Small intestine (tissue), 7 donors: ENCODE results near the gene EIF3I. TPM values are rescaled to one million over a fixed set of nuclear protein-coding genes. Genes with fewer than 3 reads are reported as not detected.

Experiments
- DNase-seq, 2 donors: peaks; one replicate each; pipeline versions ENCODE4 v3.0.0 to v3.0.0-alpha.2; 2013
- FAIRE-seq: peaks from 2 replicates; lab custom pipeline; 2012; peaks lifted over from hg19 to GRCh38; lab: Jason Lieb, UNC
- H3K27ac ChIP-seq, 3 donors: one replicate each; pipeline ENCODE4 v1.5.1; 2013; ENCODE audit warnings: low read length in 2 of 3, mild to moderate bottlenecking in 2 of 3, control low read depth in 1 of 3, inconsistent platforms in 1 of 3, low read depth in 1 of 3, moderate library complexity in 1 of 3
- H3K27me3 ChIP-seq, 3 donors: one replicate each; pipeline ENCODE4 v1.6.1; 2013; ENCODE audit warnings: low read length in 3 of 3, inconsistent platforms in 1 of 3; ENCODE audit not compliant: control insufficient read depth in 3 of 3, insufficient read depth in 3 of 3
- H3K36me3 ChIP-seq, 3 donors: one replicate each; pipeline ENCODE4 v1.6.1; 2013; ENCODE audit warnings: low read length in 3 of 3, inconsistent platforms in 1 of 3, low read depth in 1 of 3, mild to moderate bottlenecking in 1 of 3, moderate library complexity in 1 of 3; ENCODE audit not compliant: control insufficient read depth in 3 of 3, insufficient read depth in 2 of 3
- H3K4me1 ChIP-seq, 3 donors: one replicate each; pipeline ENCODE4 v1.6.1; 2013; ENCODE audit warnings: low read length in 2 of 3, inconsistent platforms in 1 of 3, low read depth in 1 of 3, mild to moderate bottlenecking in 1 of 3, moderate library complexity in 1 of 3; ENCODE audit not compliant: control insufficient read depth in 3 of 3, insufficient read depth in 2 of 3
- H3K4me3 ChIP-seq, 3 donors: one replicate each; pipeline ENCODE4 v1.5.1; 2013; ENCODE audit warnings: low read length in 3 of 3, control low read depth in 1 of 3, inconsistent platforms in 1 of 3, low read depth in 1 of 3, mild to moderate bottlenecking in 1 of 3, moderate library complexity in 1 of 3
- H3K9me3 ChIP-seq, 2 donors: one replicate each; pipeline ENCODE4 v1.6.1; 2013; ENCODE audit warnings: low read depth in 1 of 2, low read length in 1 of 2; ENCODE audit not compliant: control insufficient read depth in 2 of 2, insufficient read depth in 1 of 2
- WGBS, 3 donors: extraction: QIAGEN DNeasy Blood & Tissue Kit; methylation state at CpG; one replicate each; pipeline ENCODE4 v1.1.7; 2013; 5-methylcytosine and 5-hydroxymethylcytosine counted together
- polyA plus RNA-seq, 4 donors: library from polyadenylated mRNA; stranded (reverse) in 3 of 4; unstranded in 1 of 4; fragments of 200-250 nt in 3 of 4; fragments of 120-200 nt in 1 of 4; gene quantifications; one replicate each; pipeline versions ENCODE4 v1.2.1 to v1.2.3, GENCODE V29; 2013
- donor health status: healthy with polysubstance abuse.
- donor health status: control.
- donor health status: control.
- donor health status: Bipolar disorder and iron deficiency.
- donor health status: healthy.

EIF3I gene
- polyA plus RNA-seq, 4 donors, result 158 to 234 (median 169) TPM

- FAIRE-seq, result no peak
- H3K36me3 ChIP-seq, result peaks cover 0 to 2% (median 0%) of the 10 kb centered on the region in 3 donors
- H3K4me3 ChIP-seq, result no peak overlapping the region
- 26 to 29% (median 26%) methylated on average over 10 of the region's 10 CpGs for WGBS, 3 donors
- DNase-seq, result peak; percentile 34 to 64
- peaks cover 0 to 32% (median 0%) of the 10 kb centered on the region in 3 donors for H3K27me3 ChIP-seq
- H3K27ac ChIP-seq, result no peak overlapping the region
- H3K4me1 ChIP-seq, result no peaks in the 10 kb centered on the region
- no peaks in the 10 kb centered on the region for H3K9me3 ChIP-seq
Measured at GRCh38 chr1:32273391-32274208, 51.4 kb downstream of the EIF3I start.

- Histone ChIP-seq H3K27me3 (peaks cover 0 to 32% (median 0%) of the 10 kb centered on the region in 3 donors), H3K9me3 (peaks cover 0 to 4% of the 10 kb centered on the region in 2 donors), H3K36me3 (peaks cover 0 to 2% (median 0%) of the 10 kb centered on the region in 3 donors), H3K4me1 (no peaks in the 10 kb centered on the region), H3K27ac (no peak overlapping the region), H3K4me3 (no peak overlapping the region)
- FAIRE-seq (no peak), DNase-seq (no peak)
- 83 to 94% (median 94%) methylated on average over 30 to 31 of the region's 31 CpGs for WGBS, 3 donors
Measured at GRCh38 chr1:32274646-32275340, 52.6 kb downstream of the EIF3I start.

DNA sequence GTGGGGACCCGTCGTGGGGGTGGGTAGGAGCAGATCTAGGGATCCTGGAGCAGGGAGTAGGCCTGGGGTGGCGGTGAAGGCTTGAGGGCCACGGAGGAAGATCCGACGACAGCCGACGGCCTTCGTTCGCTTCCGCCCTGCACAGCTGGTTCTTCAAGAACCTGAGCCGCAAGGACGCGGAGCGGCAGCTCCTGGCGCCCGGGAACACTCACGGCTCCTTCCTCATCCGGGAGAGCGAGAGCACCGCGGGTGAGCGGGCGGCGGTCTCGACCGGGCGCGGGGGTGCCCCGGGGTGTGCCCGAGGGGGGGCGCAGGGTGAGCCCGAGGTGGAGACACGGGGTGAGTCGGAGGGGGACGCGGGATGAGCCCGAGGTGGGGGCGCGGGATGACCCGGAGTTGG lies 53.2 kb downstream of the EIF3I start:
- H3K9me3 ChIP-seq, result peaks cover 0 to 5% of the 10 kb centered on the region in 2 donors
- FAIRE-seq (no peak), DNase-seq (peak; percentile 33 to 60)
- H3K4me3 ChIP-seq, result no peak overlapping the region
- H3K36me3 ChIP-seq, result peaks cover 0 to 2% (median 0%) of the 10 kb centered on the region in 3 donors
- H3K27ac ChIP-seq, result no peak overlapping the region
- peaks cover 0 to 32% (median 0%) of the 10 kb centered on the region in 3 donors for H3K27me3 ChIP-seq
- WGBS, 3 donors, result 4 to 38% (median 26%) methylated on average over 22 to 41 of the region's 41 CpGs
- no peaks in the 10 kb centered on the region for H3K4me1 ChIP-seq

GRCh38 chr1:32276032-32276782 lies 54.0 kb downstream of the EIF3I start:
- WGBS, 3 donors, result 77 to 85% (median 85%) methylated on average over 30 of the region's 30 CpGs

More at GRCh38 chr1:32276032-32276782, 54.0 kb downstream of the EIF3I start:
- DNase-seq, result no peak
- Histone ChIP-seq H3K4me1 (no peaks in the 10 kb centered on the region), H3K27me3 (peaks cover 0 to 32% (median 0%) of the 10 kb centered on the region in 3 donors), H3K27ac (no peak overlapping the region), H3K36me3 (peaks cover 0 to 2% (median 0%) of the 10 kb centered on the region in 3 donors), H3K4me3 (no peak overlapping the region), H3K9me3 (peaks cover 0 to 5% of the 10 kb centered on the region in 2 donors)
- no peak for FAIRE-seq

Other genes with a start within 250 kb of the EIF3I start
- 100 to 1,000 TPM in 1 of 4 donors, 10 to 100 TPM in 3; 50.1 to 123 (median 77.7) TPM for gene KHDRBS1, start 208.5 kb upstream of the EIF3I start, polyA plus RNA-seq
- 10 to 100 TPM in 2 of 4 donors, 1 to 10 TPM in 2; 4.2 to 15.6 (median 8.0) TPM for gene TMEM39B, start 149.5 kb upstream of the EIF3I start, polyA plus RNA-seq
- 10 to 100 TPM in 2 of 4 donors, 1 to 10 TPM in 2; 5.4 to 25.6 (median 9.1) TPM for gene KPNA6, start 114.4 kb upstream of the EIF3I start, polyA plus RNA-seq
- gene TXLNA, start 42.7 kb upstream of the EIF3I start, polyA plus RNA-seq, result 10 to 100 TPM in 2 of 4 donors, 1 to 10 TPM in 2; 6.9 to 28.1 (median 18.1) TPM
- 1 to 10 TPM; 2.5 to 9.3 (median 6.2) TPM for gene CCDC28B, start 21.8 kb upstream of the EIF3I start, polyA plus RNA-seq
- 1 to 10 TPM in 3 of 4 donors, under 1 TPM in 1; 0.54 to 4.8 (median 1.8) TPM for gene IQCC, start 16.7 kb upstream of the EIF3I start, polyA plus RNA-seq
- gene DCDC2B, start 13.3 kb upstream of the EIF3I start, polyA plus RNA-seq, result under 1 TPM in 1 of 4 donors, not detected in 3; 0.41 TPM
- gene TMEM234, start 54 bp upstream of the EIF3I start, polyA plus RNA-seq, result 10 to 100 TPM in 2 of 4 donors, 1 to 10 TPM in 2; 6.5 to 22.1 (median 10.5) TPM
- 1 to 10 TPM; 1.4 to 6.4 (median 2.6) TPM for gene FAM167B, start 24.8 kb downstream of the EIF3I start, polyA plus RNA-seq
- 10 to 100 TPM in 1 of 4 donors, 1 to 10 TPM in 3; 3.1 to 14.1 (median 4.0) TPM for gene LCK, start 28.9 kb downstream of the EIF3I start, polyA plus RNA-seq
- gene HDAC1, start 69.7 kb downstream of the EIF3I start, polyA plus RNA-seq, result 100 to 1,000 TPM in 3 of 4 donors, 10 to 100 TPM in 1; 87.0 to 161 (median 112) TPM
- 100 to 1,000 TPM in 2 of 4 donors, 10 to 100 TPM in 2; 55.9 to 132 (median 91.1) TPM for gene MARCKSL1, start 113.8 kb downstream of the EIF3I start, polyA plus RNA-seq
- gene FAM229A, start 140.1 kb downstream of the EIF3I start, polyA plus RNA-seq, result 10 to 100 TPM in 3 of 4 donors, 1 to 10 TPM in 1; 4.9 to 69.8 (median 28.0) TPM
- 1 to 10 TPM in 1 of 4 donors, under 1 TPM in 2, not detected in 1; 0.45 to 5.2 (median 0.48) TPM for gene TSSK3, start 140.1 kb downstream of the EIF3I start, polyA plus RNA-seq
- gene BSDC1, start 172.0 kb downstream of the EIF3I start, polyA plus RNA-seq, result 10 to 100 TPM; 38.5 to 61.2 (median 39.4) TPM
- gene ZBTB8B, start 242.7 kb downstream of the EIF3I start, polyA plus RNA-seq, result under 1 TPM in 2 of 4 donors, not detected in 2; 0.03 to 0.10 TPM